K562 (cell line): Measurements from ENCODE around the gene KIRREL1. TPM values are rescaled to one million over a fixed set of nuclear protein-coding genes. Genes with fewer than 3 reads are reported as not detected.

Experiments used
- ATAC-seq: fragments of 200-7000 bp; cut with Tn5 transposase; 3 replicates; pipeline ENCODE4 v1.9.1; 2020; ENCODE audit warnings: moderate library complexity
- BruUV-seq: library from RNA; stranded (reverse); fragments of 400-500 nt; replicated peaks from 2 replicates; lab custom pipeline; 2021; lab: Mats Ljungman, UMichigan
- CTCF ChIA-PET: fragments of 300-600 bp; formaldehyde crosslinking; extraction: SDS; loops from one replicate; lab custom pipeline; 2021; ENCODE audit warnings: low intra/inter-chr PET ratio; lab: Yijun Ruan, JAX
- POLR2A ChIA-PET: fragments of 300-600, 350-650 bp; sonication (Branson Sonifier 250); formaldehyde crosslinking; extraction: SDS; loops from one replicate; lab custom pipeline; 2021; ENCODE audit warnings: antibody characterized with exemption, inconsistent platforms; lab: Yijun Ruan, JAX
- DNase-seq, 4 experiments: peaks; one replicate each; pipeline versions ENCODE4 v3.0.0 to v3.0.0-alpha.2; 2011 to 2018; ENCODE audit warnings: low spot score in 3 of 4, mixed read lengths in 3 of 4; ENCODE audit errors: extremely low read depth in 1 of 4
- FAIRE-seq: peaks from 2 replicates; lab custom pipeline; 2011; peaks lifted over from hg19 to GRCh38; lab: Jason Lieb, UNC
- H2AFZ ChIP-seq: 2 replicates; pipeline ENCODE4 v1.6.0; 2011; ENCODE audit warnings: low read depth, low read length, control low read depth, inconsistent platforms
- H3K27ac ChIP-seq: fragments of 200-600 bp; 3 replicates; pipeline ENCODE4 v1.8.0; 2011; ENCODE audit warnings: low read depth, mild to moderate bottlenecking, control low read depth, inconsistent platforms, low read length, moderate library complexity, mixed read lengths; ENCODE audit errors: extremely low read depth
- H3K27me3 ChIP-seq, 2 experiments: fragments of 300-600 bp in 1 of 2; 2 replicates in 1 of 2; 3 replicates in 1 of 2; pipeline versions ENCODE4 v1.6.0 to v1.8.0; 2011; ENCODE audit warnings: inconsistent platforms in 2 of 2, low read length in 2 of 2, mild to moderate bottlenecking in 1 of 2, mixed read lengths in 1 of 2, moderate library complexity in 1 of 2; ENCODE audit not compliant: control insufficient read depth in 2 of 2, insufficient read depth in 2 of 2
- H3K36me3 ChIP-seq: fragments of 300-600 bp; 3 replicates; pipeline ENCODE4 v1.8.0; 2011; ENCODE audit warnings: mild to moderate bottlenecking, low read length, inconsistent platforms; ENCODE audit not compliant: control insufficient read depth, insufficient read depth
- H3K4me1 ChIP-seq, 2 experiments: fragments of 200-600 bp in 1 of 2; replicated peaks in 1 of 2; 2 replicates in 1 of 2; 3 replicates in 1 of 2; pipeline versions ENCODE4 v1.5.1 to v1.8.0; 2011; ENCODE audit warnings: inconsistent platforms in 2 of 2, low read length in 2 of 2, mild to moderate bottlenecking in 1 of 2, mixed read lengths in 1 of 2, moderate library complexity in 1 of 2; ENCODE audit not compliant: control insufficient read depth in 2 of 2, insufficient read depth in 2 of 2
- H3K4me2 ChIP-seq: 2 replicates; pipeline ENCODE4 v1.6.1; 2011; ENCODE audit warnings: low read length, control low read depth, inconsistent platforms, mixed read lengths; ENCODE audit not compliant: insufficient read depth
- H3K4me3 ChIP-seq: fragments of 200-600 bp; sonication (generic), shearing (Covaris generic); 2 replicates; pipeline ENCODE4 v1.5.1; 2016; ENCODE audit warnings: control low read depth, inconsistent platforms
- H3K79me2 ChIP-seq: fragments of 200-600 bp; 3 replicates; pipeline ENCODE4 v1.8.0; 2011; ENCODE audit warnings: low read length, inconsistent platforms; ENCODE audit not compliant: control insufficient read depth, insufficient read depth
- H3K9ac ChIP-seq, 2 experiments: 2 replicates each; pipeline versions ENCODE4 v1.6.0 to v1.6.1; 2011; ENCODE audit warnings: low read depth in 2 of 2, low read length in 2 of 2, control low read depth in 1 of 2, inconsistent platforms in 1 of 2, mild to moderate bottlenecking in 1 of 2, mixed read lengths in 1 of 2; ENCODE audit not compliant: insufficient read depth in 1 of 2
- H3K9me1 ChIP-seq: one replicate; pipeline ENCODE4 v1.6.0; 2011; ENCODE audit warnings: inconsistent platforms, mild to moderate bottlenecking, low read length, moderate library complexity; ENCODE audit not compliant: control insufficient read depth, insufficient read depth
- H3K9me3 ChIP-seq: replicated peaks from 2 replicates; pipeline ENCODE4 v1.5.1; 2011; ENCODE audit warnings: low read depth, low read length, inconsistent platforms; ENCODE audit not compliant: control insufficient read depth, insufficient read depth
- H4K20me1 ChIP-seq: replicated peaks from 2 replicates; pipeline ENCODE4 v1.6.1; 2011; ENCODE audit warnings: low read length, inconsistent platforms, mixed read lengths; ENCODE audit not compliant: control insufficient read depth, insufficient read depth
- ARID3B ChIP-seq: fragments of 250-450 bp; sonication (Bioruptor Pico); IDR thresholded peaks from 2 replicates; pipeline ENCODE4 v1.4.0; 2020; ENCODE audit warnings: borderline replicate concordance
- CBFA2T2 ChIP-seq: fragments of 450-650 bp; conservative IDR thresholded peaks from 2 replicates; pipeline ENCODE4 v1.6.1; 2017; ENCODE audit warnings: mild to moderate bottlenecking
- CREB1 ChIP-seq, 2 experiments: sonication (generic) in 1 of 2; formaldehyde crosslinking in 1 of 2; IDR thresholded peaks; 2 replicates each; pipeline versions ENCODE4 v1.6.1 to v1.8.0; 2012 to 2022; ENCODE audit warnings: inconsistent platforms in 1 of 2, mild to moderate bottlenecking in 1 of 2, missing genetic modification reagents in 1 of 2, moderate library complexity in 1 of 2
- EP400 ChIP-seq: fragments of 450-650 bp; IDR thresholded peaks from 2 replicates; pipeline ENCODE4 v1.6.1; 2017; ENCODE audit warnings: antibody characterized with exemption, mild to moderate bottlenecking, moderate library complexity
- ETV5 ChIP-seq: sonication (generic); formaldehyde crosslinking; IDR thresholded peaks from 2 replicates; pipeline ENCODE4 v1.4.0; 2020; ENCODE audit warnings: low read depth, mild to moderate bottlenecking, missing genetic modification reagents
- MTA3 ChIP-seq: fragments of 450-650 bp; formaldehyde crosslinking; IDR thresholded peaks from 2 replicates; pipeline ENCODE4 v1.6.1; 2017; ENCODE audit warnings: mild to moderate bottlenecking, borderline replicate concordance
- NCOA2 ChIP-seq, 2 experiments: fragments of 450-650 bp; IDR thresholded peaks; 2 replicates each; pipeline ENCODE4 v1.6.1; 2018; ENCODE audit warnings: mild to moderate bottlenecking in 2 of 2, moderate library complexity in 1 of 2; ENCODE audit not compliant: partially characterized antibody in 2 of 2
- PHF20 ChIP-seq: fragments of 450-650 bp; IDR thresholded peaks from 2 replicates; pipeline ENCODE4 v1.6.1; 2018; ENCODE audit not compliant: partially characterized antibody
- POLR2A ChIP-seq: fragments of 450-650 bp; conservative IDR thresholded peaks from 2 replicates; pipeline ENCODE4 v1.6.1; 2016
- POLR3G ChIP-seq: IDR thresholded peaks from 2 replicates; pipeline ENCODE4 v1.6.1; 2011; ENCODE audit not compliant: insufficient read length, insufficient replicate concordance; ENCODE audit errors: extremely low read depth
- RBM34 ChIP-seq: fragments of 200-400 bp; formaldehyde crosslinking; IDR thresholded peaks from 2 replicates; pipeline ENCODE4 v1.6.1; 2018; ENCODE audit warnings: low read length, borderline replicate concordance; ENCODE audit not compliant: insufficient read depth
- THAP12 ChIP-seq: fragments of 250-450 bp; sonication (Bioruptor Pico); IDR thresholded peaks from 2 replicates; pipeline ENCODE4 v1.9.0; 2021; ENCODE audit warnings: mild to moderate bottlenecking, inconsistent platforms
- ZNF232 ChIP-seq: sonication (generic); formaldehyde crosslinking; IDR thresholded peaks from 2 replicates; pipeline ENCODE4 v1.8.0; 2022; ENCODE audit warnings: mild to moderate bottlenecking, missing genetic modification reagents
- ZNF639 ChIP-seq, 2 experiments: fragments of 200-800 bp in 1 of 2; sonication (Bioruptor generic) in 1 of 2; sonication (generic) in 1 of 2; formaldehyde crosslinking in 1 of 2; IDR thresholded peaks in 1 of 2; conservative IDR thresholded peaks in 1 of 2; 2 replicates each; pipeline versions ENCODE4 v1.5.0 to v1.6.1; 2016 to 2020; ENCODE audit warnings: missing compliant biosample characterization in 1 of 2, missing genetic modification characterization in 1 of 2, missing genetic modification reagents in 1 of 2
- WGBS: fragments of 100-300 bp; shearing (Covaris generic); methylation state at CpG from one replicate; pipeline ENCODE4 v1.1.6; 2016; ENCODE audit warnings: low coverage, mixed read lengths; ENCODE audit not compliant: insufficient coverage; ENCODE audit errors: missing lambda C conversion rate; 5-methylcytosine and 5-hydroxymethylcytosine counted together
- in situ Hi-C: fragments of 300-500 bp; cut with MboI; formaldehyde crosslinking; loops from 4 replicates; pipeline ENCODE4 v1.15.0; 2018; ENCODE audit warnings: inconsistent platforms, mixed read lengths
- intact Hi-C: fragments of 100-400 bp; cut with micrococcal nuclease; formaldehyde crosslinking; loops from 2 replicates; pipeline ENCODE4 v1.14.2; 2022
- polyA plus RNA-seq, 8 experiments: library from polyadenylated mRNA; depleted of rRNA in 4 of 8; stranded (reverse) in 5 of 8; unstranded in 3 of 8; fragments of >200 nt; fragmentation: Nextera tagmentation in 2 of 8; fragmentation: Illumina TruSeq in 1 of 8; extraction: Ambion mirVana in 2 of 8; extraction: Trizol in 1 of 8; gene quantifications; 2 replicates each; pipeline versions ENCODE4 v1.2.1 to v1.2.3, GENCODE V29; 2011 to 2014; ENCODE audit warnings: inconsistent platforms in 1 of 8, missing spikeins in 1 of 8
- total RNA-seq, 7 experiments: library from RNA; depleted of rRNA in 6 of 7; stranded (reverse); fragments of >200 nt in 6 of 7; fragmentation: Illumina TruSeq in 2 of 7; extraction: Trizol in 2 of 7; gene quantifications; 2 replicates each; pipeline versions ENCODE4 v1.2.1 to v1.2.3, GENCODE V29; 2011 to 2021; ENCODE audit warnings: low replicate concordance in 1 of 7
- TF ChIP-seq, protein P1 (sequence below): fragments of 450-650 bp; IDR thresholded peaks from 2 replicates; pipeline ENCODE4 v1.6.1; 2016; ENCODE audit warnings: missing biosample characterization, missing genetic modification characterization

The KIRREL1 gene
- total and polyA plus RNA-seq, 9 of the 15 experiments (the other 6 are each of a cell fraction or from before 2014, with no cell fraction given) = under 0.01 to 0.22 (median 0.03) TPM; not detected in 3

DNA sequence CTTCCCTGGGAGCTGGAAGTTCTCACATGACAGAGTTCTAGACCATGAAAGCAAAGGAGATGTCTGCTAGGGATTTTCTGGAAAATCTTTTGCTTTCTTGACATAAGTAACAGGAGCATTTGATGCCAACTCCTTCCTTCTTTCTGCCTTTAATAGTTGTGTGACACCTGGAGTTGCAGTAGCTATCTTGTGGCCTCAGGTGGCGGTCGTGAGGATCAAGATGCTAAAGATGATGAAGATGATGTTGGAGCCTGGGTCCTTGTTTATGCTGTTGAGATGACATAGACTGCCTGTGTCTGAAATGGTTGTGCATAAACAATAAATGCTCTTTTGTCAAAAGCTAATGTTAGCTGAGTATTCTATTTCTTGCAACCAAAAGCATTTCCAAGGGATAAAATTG is 32.7 kb upstream of the KIRREL1 start:
- no peak for DNase-seq
- H3K79me2 ChIP-seq = no peaks in the 10 kb centered on the region
- TF ChIP-seq POLR2A (no peak), POLR3G (no peak), RBM34 (no peak), ZNF232 (no peak), NCOA2 (IDR thresholded peaks at IDR 0.05; ENCODE audit: partially characterized antibody in 2 of 2) (no peak), EP400 (no peak), ARID3B (CRISPR knock-in tag) (no peak), PHF20 (no peak), THAP12 (CRISPR knock-in tag) (no peak), CREB1 (IDR thresholded peaks at IDR 0.05) (no peak), CREB1 (CRISPR knock-in tag; IDR thresholded peaks at IDR 0.05) (no peak), ZNF639 (CRISPR knock-in tag; conservative IDR thresholded peaks at IDR 0.05 in 1 of 2, IDR thresholded peaks at IDR 0.05 in 1 of 2) (no peak), ETV5 (CRISPR knock-in tag) (no peak), CBFA2T2 (no peak), MTA3 (no peak)
- TF ChIP-seq, protein P1, sequence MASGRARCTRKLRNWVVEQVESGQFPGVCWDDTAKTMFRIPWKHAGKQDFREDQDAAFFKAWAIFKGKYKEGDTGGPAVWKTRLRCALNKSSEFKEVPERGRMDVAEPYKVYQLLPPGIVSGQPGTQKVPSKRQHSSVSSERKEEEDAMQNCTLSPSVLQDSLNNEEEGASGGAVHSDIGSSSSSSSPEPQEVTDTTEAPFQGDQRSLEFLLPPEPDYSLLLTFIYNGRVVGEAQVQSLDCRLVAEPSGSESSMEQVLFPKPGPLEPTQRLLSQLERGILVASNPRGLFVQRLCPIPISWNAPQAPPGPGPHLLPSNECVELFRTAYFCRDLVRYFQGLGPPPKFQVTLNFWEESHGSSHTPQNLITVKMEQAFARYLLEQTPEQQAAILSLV (tag) = no peak
- TF ChIP-seq, all 486 proteins: peak for 0
- intact Hi-C loops = loop anchor here (10.0 kb wide), 1 partner anchor 1114 kb away; the partner anchor contains the start of gene AIM2
- Histone ChIP-seq H3K27ac (no peak overlapping the region), H3K4me1 (no peaks in the 10 kb centered on the region), H3K9me1 (no peaks in the 10 kb centered on the region), H3K9me3 (no peaks in the 10 kb centered on the region), H3K4me2 (no peak overlapping the region), H3K4me3 (no peak overlapping the region), H4K20me1 (no peaks in the 10 kb centered on the region), H2AFZ (no peak overlapping the region), H3K9ac (no peak overlapping the region), H3K27me3 (peaks cover 0 to 16% of the 10 kb centered on the region in 2 experiments; a peak in 2 of 5 replicates), H3K36me3 (no peaks in the 10 kb centered on the region)
- ATAC-seq (no peak), FAIRE-seq (no peak)
- in situ Hi-C loops = loop anchor here (5.0 kb wide), 1 partner anchor 162 kb away; no protein-coding TSS in a partner anchor
- ChIA-PET CTCF (no interaction called here), POLR2A (interaction anchor here (0.7 kb wide), 1 partner anchor 138 kb away, joined by 3 read pairs; no protein-coding TSS in a partner anchor)
- BruUV-seq = no TSS peak
- 3% methylated on average over 2 of the region's 2 CpGs for WGBS
